DND-41 (cell line): ENCODE results near the gene FAM83B.
"Not testable (repeated sequence)": the region's sequence is repeated elsewhere in the genome, so short reads cannot be mapped to it uniquely, and the experiment has no call there.

ENCODE experiments used
- ATAC-seq: fragments of 200-7000 bp; cut with Tn5 transposase; 3 replicates; pipeline ENCODE4 v1.9.1; 2021; ENCODE audit warnings: low read depth; ENCODE audit not compliant: insufficient read depth
- DNase-seq: peaks from one replicate; pipeline ENCODE4 v3.0.0-alpha.2; 2020
- H2AFZ ChIP-seq: 2 replicates; pipeline ENCODE4 v1.6.0; 2012; ENCODE audit warnings: low read depth, low read length
- H3K27ac ChIP-seq: 2 replicates; pipeline ENCODE4 v1.5.1; 2012; ENCODE audit warnings: low read length, inconsistent platforms
- H3K27me3 ChIP-seq: fragments of 200-600 bp; sonication (generic); 2 replicates; pipeline ENCODE4 v1.6.0; 2012; ENCODE audit warnings: low read length, mild to moderate bottlenecking, inconsistent platforms; ENCODE audit not compliant: insufficient read depth, poor library complexity
- H3K36me3 ChIP-seq: 2 replicates; pipeline ENCODE4 v1.5.1; 2012; ENCODE audit warnings: low read length, inconsistent platforms; ENCODE audit not compliant: insufficient read depth
- H3K4me1 ChIP-seq: 2 replicates; pipeline ENCODE4 v1.5.1; 2012; ENCODE audit warnings: mild to moderate bottlenecking, low read length; ENCODE audit not compliant: insufficient read depth
- H3K4me2 ChIP-seq: 2 replicates; pipeline ENCODE4 v1.6.0; 2012; ENCODE audit warnings: mild to moderate bottlenecking, moderate library complexity, low read length, inconsistent platforms; ENCODE audit not compliant: insufficient read depth
- H3K4me3 ChIP-seq, 2 experiments: fragments of 200-600 bp in 1 of 2; shearing (Covaris generic) in 1 of 2; 2 replicates each; pipeline ENCODE4 v1.5.1; 2012 to 2016; ENCODE audit warnings: inconsistent platforms in 2 of 2, low read length in 2 of 2, mild to moderate bottlenecking in 2 of 2, low read depth in 1 of 2, moderate library complexity in 1 of 2
- H3K79me2 ChIP-seq: 2 replicates; pipeline ENCODE4 v1.6.0; 2012; ENCODE audit warnings: low read length, inconsistent platforms; ENCODE audit not compliant: insufficient read depth
- H3K9ac ChIP-seq: 2 replicates; pipeline ENCODE4 v1.6.0; 2012; ENCODE audit warnings: low read depth, mild to moderate bottlenecking, inconsistent platforms, low read length, moderate library complexity
- H3K9me3 ChIP-seq: 2 replicates; pipeline ENCODE4 v1.5.1; 2012; ENCODE audit warnings: low read length, moderate library complexity, mild to moderate bottlenecking, inconsistent platforms; ENCODE audit not compliant: insufficient read depth, severe bottlenecking
- H4K20me1 ChIP-seq: 2 replicates; pipeline ENCODE4 v1.6.0; 2012; ENCODE audit warnings: low read length; ENCODE audit not compliant: insufficient read depth
- EZH2 ChIP-seq: IDR thresholded peaks from 3 replicates; pipeline ENCODE4 v1.6.1; 2012; ENCODE audit warnings: borderline replicate concordance, low read depth, mild to moderate bottlenecking, moderate library complexity, low read length, inconsistent platforms; ENCODE audit not compliant: severe bottlenecking
- TF ChIP-seq, protein P1 (sequence below): IDR thresholded peaks from 2 replicates; pipeline ENCODE4 v1.5.1; 2012; ENCODE audit warnings: borderline replicate concordance, low read length, moderate library complexity, mild to moderate bottlenecking; ENCODE audit not compliant: poor library complexity, severe bottlenecking; ENCODE audit errors: extremely low read depth

Gene FAM83B

DNA sequence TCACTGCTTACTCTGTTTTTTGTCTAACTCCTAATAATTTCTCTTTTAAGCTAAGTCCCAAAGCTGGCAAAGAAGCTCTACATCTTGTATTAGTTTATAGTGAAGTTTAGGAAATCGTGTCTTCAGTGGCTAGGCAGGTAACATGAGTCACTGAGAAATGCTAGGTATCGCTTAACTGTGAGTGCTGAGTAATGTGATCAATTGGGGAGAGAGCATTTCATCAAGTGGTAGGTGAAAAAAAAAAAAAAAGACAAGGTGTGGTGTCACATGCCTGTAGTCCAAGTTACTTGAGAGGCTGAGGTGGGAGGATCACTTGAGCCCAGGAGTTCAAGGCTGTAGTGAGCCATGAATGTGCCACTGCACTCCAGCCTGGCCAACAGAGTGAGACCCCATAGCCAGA, 125.3 kb downstream of the FAM83B start:
- Histone ChIP-seq H3K4me3 (no peak overlapping the region), H3K4me1 (no peaks in the 10 kb centered on the region), H3K36me3 (no peaks in the 10 kb centered on the region), H4K20me1 (no peaks in the 10 kb centered on the region), H3K79me2 (no peaks in the 10 kb centered on the region), H3K4me2 (no peak overlapping the region), H3K27ac (no peak overlapping the region), H3K9ac (no peak overlapping the region), H2AFZ (no peak overlapping the region), H3K27me3 (no peaks in the 10 kb centered on the region), H3K9me3 (no peaks in the 10 kb centered on the region)
- DNase-seq (no peak), ATAC-seq (no peak)
- TF ChIP-seq, protein P1, sequence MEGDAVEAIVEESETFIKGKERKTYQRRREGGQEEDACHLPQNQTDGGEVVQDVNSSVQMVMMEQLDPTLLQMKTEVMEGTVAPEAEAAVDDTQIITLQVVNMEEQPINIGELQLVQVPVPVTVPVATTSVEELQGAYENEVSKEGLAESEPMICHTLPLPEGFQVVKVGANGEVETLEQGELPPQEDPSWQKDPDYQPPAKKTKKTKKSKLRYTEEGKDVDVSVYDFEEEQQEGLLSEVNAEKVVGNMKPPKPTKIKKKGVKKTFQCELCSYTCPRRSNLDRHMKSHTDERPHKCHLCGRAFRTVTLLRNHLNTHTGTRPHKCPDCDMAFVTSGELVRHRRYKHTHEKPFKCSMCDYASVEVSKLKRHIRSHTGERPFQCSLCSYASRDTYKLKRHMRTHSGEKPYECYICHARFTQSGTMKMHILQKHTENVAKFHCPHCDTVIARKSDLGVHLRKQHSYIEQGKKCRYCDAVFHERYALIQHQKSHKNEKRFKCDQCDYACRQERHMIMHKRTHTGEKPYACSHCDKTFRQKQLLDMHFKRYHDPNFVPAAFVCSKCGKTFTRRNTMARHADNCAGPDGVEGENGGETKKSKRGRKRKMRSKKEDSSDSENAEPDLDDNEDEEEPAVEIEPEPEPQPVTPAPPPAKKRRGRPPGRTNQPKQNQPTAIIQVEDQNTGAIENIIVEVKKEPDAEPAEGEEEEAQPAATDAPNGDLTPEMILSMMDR = no peak
- no peak for TF ChIP-seq EZH2

DNA sequence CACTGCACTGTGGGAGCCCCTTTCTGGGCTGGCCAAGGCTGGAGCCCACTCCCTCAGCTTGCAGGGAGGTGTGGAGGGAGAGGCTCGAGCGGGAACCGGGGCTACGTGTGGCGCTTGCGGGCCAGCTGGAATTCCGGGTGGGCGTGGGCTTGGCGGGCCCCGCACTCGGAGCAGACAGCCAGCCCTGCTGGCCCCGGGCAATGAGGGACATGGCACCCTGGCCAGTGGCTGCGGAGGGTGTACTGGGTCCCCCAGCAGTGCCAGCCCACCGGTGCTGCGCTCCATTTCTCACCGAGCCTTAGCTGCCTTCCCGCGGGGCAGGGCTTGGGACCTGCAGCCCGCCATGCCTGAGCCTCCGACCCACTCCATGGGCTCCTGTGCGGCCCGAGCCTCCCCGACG, 132.6 kb downstream of the FAM83B start:
- not testable (repeated sequence) for H3K9me3 ChIP-seq, H3K4me1 ChIP-seq, H3K9ac ChIP-seq, H3K4me3 ChIP-seq, DNase-seq, H3K36me3 ChIP-seq, H3K4me2 ChIP-seq, H2AFZ ChIP-seq, ATAC-seq, H3K79me2 ChIP-seq, H4K20me1 ChIP-seq, H3K27ac ChIP-seq, H3K27me3 ChIP-seq

DNA sequence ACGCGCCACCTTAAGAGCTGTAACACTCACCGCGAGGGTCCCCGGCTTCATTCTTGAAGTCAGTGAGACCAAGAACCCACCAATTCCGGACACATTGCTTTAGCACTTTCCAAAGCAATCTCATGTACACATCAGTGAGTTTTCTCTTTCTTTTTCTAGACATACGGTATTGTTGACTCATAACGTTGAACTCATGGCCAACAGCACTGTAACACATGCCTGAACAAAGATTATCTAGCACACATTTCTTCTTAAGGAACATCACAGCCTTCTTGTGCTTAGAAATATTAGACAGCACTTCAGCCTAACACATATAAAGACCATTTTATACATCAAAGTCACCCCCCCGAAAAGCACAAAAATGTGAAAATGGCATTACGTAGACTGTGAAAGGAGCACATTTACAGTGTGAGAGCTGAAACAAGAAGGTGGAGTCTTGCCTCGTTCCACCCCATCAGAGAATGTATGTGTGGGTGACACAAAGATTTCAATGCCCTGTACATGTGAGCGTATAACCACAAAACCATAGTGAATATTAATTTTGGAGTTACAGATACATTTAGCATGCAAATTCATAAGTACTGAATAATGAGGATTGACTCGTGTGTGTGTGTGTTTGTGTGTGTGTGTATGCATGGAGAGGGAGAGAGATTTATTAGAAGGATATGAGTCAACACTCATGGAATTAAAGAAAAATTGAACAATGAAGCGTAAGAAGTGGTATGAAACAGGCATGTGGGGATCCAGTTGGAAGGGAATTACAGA, 134.1 kb downstream of the FAM83B start:
- Histone ChIP-seq H3K36me3 (no peaks in the 10 kb centered on the region), H3K79me2 (no peaks in the 10 kb centered on the region), H3K4me3 (no peak overlapping the region), H3K9ac (no peak overlapping the region), H3K4me1 (no peaks in the 10 kb centered on the region), H3K9me3 (no peaks in the 10 kb centered on the region), H4K20me1 (no peaks in the 10 kb centered on the region), H3K27me3 (no peaks in the 10 kb centered on the region), H3K27ac (no peak overlapping the region), H2AFZ (no peak overlapping the region), H3K4me2 (no peak overlapping the region)
- TF ChIP-seq, protein P1 = no peak
- no peak for TF ChIP-seq EZH2
- no peak for ATAC-seq
- DNase-seq = no peak

DNA sequence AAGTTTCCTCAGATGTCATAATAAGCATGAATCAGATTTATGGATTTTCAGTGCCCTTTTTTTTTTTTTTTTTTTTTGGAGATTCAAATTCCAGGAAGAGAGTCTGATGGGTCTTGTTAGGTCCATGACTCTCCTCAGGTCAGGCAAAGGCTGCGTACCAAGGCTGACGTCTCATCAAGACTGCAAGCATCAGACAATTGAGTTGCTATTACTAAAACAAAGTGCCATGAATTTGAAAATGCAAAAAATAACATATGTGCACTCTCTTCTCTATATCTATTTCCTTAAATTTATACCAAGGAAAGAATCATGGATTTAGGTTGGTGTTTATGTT, 134.7 kb downstream of the FAM83B start:
- Histone ChIP-seq H3K36me3 (no peaks in the 10 kb centered on the region), H4K20me1 (no peaks in the 10 kb centered on the region), H3K27ac (no peak overlapping the region), H2AFZ (no peak overlapping the region), H3K9ac (no peak overlapping the region), H3K79me2 (no peaks in the 10 kb centered on the region), H3K4me1 (no peaks in the 10 kb centered on the region), H3K4me2 (no peak overlapping the region), H3K9me3 (no peaks in the 10 kb centered on the region), H3K4me3 (no peak overlapping the region), H3K27me3 (no peaks in the 10 kb centered on the region)
- DNase-seq = no peak
- TF ChIP-seq EZH2 = no peak
- TF ChIP-seq, protein P1 = no peak
- ATAC-seq = no peak
